AG04450 (cell line): ENCODE data around the gene ARL14EPL. TPM values are rescaled to one million over a fixed set of nuclear protein-coding genes. Genes with fewer than 3 reads are reported as not detected.

Experiments
- CTCF ChIA-PET: fragments of 300-600, 350-600 bp; formaldehyde crosslinking; extraction: SDS; loops from one replicate; lab custom pipeline; 2022; ENCODE audit warnings: antibody characterized with exemption, inconsistent platforms; lab: Charles Lee
- POLR2A ChIA-PET: fragments of 350-600 bp; formaldehyde crosslinking; extraction: SDS; loops from one replicate; lab custom pipeline; 2021; ENCODE audit warnings: antibody characterized with exemption, inconsistent platforms; lab: Yijun Ruan, JAX
- DNase-seq: peaks from one replicate; pipeline ENCODE4 v3.0.0-alpha.2; 2011; ENCODE audit warnings: low read depth, low spot score
- H3K27ac ChIP-seq: one replicate; pipeline ENCODE4 v1.5.1; 2012; ENCODE audit warnings: low read depth, low read length, control low read depth
- H3K27me3 ChIP-seq: one replicate; pipeline ENCODE4 v1.6.0; 2012; ENCODE audit warnings: low read length; ENCODE audit not compliant: control insufficient read depth, insufficient read depth
- H3K4me3 ChIP-seq: 2 replicates; pipeline ENCODE4 v1.5.1; 2011; ENCODE audit warnings: mild to moderate bottlenecking, low read depth, low read length, control low read depth
- H3K9me3 ChIP-seq: 2 replicates; pipeline ENCODE4 v1.5.1; 2012; ENCODE audit warnings: low read length; ENCODE audit not compliant: control insufficient read depth, insufficient read depth
- polyA plus RNA-seq: library from polyadenylated mRNA; depleted of rRNA; stranded (reverse); fragments of >200 nt; gene quantifications from 2 replicates; pipeline ENCODE4 v1.2.3, GENCODE V29; 2011
- TF ChIP-seq, protein P1 (sequence below): IDR thresholded peaks from 2 replicates; pipeline ENCODE4 v1.5.1; 2011; ENCODE audit warnings: low read depth, low read length, control low read depth, inconsistent platforms

Gene ARL14EPL
- polyA plus RNA-seq, 1 experiment: 0.05 TPM

DNA sequence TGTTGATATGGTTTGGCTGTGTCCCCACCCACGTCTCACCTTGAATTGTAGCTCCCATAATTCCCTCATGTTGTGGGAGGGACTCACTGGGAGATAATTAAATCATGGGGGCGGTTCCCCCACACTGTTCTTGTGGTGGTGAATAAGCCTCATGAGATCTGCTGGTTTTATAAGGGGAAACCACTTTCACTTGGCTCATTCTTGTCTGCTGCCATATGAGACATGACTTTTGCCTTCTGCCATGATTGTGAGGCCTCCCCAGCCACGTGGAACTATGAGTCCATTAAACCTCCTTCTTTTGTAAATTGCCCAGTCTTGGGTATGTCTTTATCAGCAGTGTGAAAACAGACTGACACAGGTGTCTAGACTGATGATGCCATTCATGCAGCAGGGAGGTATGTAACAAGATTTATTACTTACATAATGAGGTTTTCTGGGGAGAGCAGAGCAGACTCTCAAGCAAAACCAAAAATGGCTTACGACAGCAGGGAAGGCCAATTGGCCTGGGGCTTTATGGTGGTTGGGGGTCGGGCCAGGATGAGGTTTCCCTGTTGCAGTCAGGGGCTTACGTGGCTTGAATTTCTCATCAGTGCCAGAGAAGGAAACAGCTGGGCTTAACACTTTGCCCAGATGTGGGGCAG, 43.0 kb downstream of the ARL14EPL start:
- CTCF ChIA-PET: no interaction called here
- Histone ChIP-seq H3K4me3 (no peak overlapping the region), H3K27me3 (peaks cover 2% of the 10 kb centered on the region), H3K27ac (no peak overlapping the region), H3K9me3 (no peaks in the 10 kb centered on the region)
- POLR2A ChIA-PET: no interaction called here
- no peak for DNase-seq
- TF ChIP-seq, protein P1, sequence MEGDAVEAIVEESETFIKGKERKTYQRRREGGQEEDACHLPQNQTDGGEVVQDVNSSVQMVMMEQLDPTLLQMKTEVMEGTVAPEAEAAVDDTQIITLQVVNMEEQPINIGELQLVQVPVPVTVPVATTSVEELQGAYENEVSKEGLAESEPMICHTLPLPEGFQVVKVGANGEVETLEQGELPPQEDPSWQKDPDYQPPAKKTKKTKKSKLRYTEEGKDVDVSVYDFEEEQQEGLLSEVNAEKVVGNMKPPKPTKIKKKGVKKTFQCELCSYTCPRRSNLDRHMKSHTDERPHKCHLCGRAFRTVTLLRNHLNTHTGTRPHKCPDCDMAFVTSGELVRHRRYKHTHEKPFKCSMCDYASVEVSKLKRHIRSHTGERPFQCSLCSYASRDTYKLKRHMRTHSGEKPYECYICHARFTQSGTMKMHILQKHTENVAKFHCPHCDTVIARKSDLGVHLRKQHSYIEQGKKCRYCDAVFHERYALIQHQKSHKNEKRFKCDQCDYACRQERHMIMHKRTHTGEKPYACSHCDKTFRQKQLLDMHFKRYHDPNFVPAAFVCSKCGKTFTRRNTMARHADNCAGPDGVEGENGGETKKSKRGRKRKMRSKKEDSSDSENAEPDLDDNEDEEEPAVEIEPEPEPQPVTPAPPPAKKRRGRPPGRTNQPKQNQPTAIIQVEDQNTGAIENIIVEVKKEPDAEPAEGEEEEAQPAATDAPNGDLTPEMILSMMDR: no peak

DNA sequence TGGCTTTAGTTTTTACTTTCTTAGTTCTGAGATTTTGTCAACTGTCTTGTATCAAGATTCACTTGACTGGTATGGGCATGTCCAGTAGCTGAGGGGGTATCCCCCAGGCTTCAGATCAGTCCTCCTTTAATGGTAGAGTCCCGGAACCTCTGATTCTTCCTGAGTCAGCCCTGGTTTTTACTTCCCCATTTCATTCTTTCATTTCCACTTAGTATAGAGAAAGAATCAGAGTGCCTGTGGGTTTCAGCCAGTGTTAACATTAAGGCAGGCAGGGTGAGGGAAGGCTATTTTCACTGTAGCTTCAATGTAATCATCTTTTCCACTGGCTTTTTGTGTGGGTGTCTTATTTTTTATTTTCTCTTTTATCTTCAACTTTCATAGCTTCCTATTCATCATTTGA, 44.2 kb downstream of the ARL14EPL start:
- no peak for DNase-seq
- H3K4me3 ChIP-seq: no peak overlapping the region
- POLR2A ChIA-PET: no interaction called here
- CTCF ChIA-PET: interaction anchor here (0.5 to 1.5 kb wide), 3 partner anchors 8 to 237 kb away, joined by 3 to 10 read pairs (median 4); no protein-coding TSS in a partner anchor
- peaks cover 2% of the 10 kb centered on the region for H3K27me3 ChIP-seq
- H3K27ac ChIP-seq: no peak overlapping the region
- H3K9me3 ChIP-seq: no peaks in the 10 kb centered on the region
- TF ChIP-seq, protein P1: no peak

DNA sequence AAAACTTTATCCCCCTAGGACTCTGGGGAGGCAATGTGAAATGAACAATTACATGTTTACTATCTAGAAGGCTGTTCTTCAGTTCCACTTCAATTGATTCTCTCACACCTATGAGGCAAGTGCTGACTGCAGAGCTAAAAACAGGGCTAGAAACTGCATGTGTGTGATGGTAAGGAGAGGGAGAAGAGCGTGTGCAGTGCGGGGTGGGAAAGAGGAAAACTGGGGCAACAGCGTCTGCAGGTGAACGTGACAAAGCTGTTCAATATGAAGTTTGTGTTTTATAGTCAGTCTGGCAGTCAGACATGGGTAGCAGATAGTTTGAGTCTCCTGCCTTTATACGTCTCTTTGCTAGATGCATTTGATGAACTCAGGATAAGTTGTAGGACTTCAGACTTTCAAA, 45.9 kb downstream of the ARL14EPL start:
- ChIA-PET POLR2A (no interaction called here), CTCF (no interaction called here)
- H3K27ac ChIP-seq: no peak overlapping the region
- peaks cover 2% of the 10 kb centered on the region for H3K27me3 ChIP-seq
- DNase-seq: no peak
- H3K9me3 ChIP-seq: no peaks in the 10 kb centered on the region
- TF ChIP-seq, protein P1: no peak
- no peak overlapping the region for H3K4me3 ChIP-seq

DNA sequence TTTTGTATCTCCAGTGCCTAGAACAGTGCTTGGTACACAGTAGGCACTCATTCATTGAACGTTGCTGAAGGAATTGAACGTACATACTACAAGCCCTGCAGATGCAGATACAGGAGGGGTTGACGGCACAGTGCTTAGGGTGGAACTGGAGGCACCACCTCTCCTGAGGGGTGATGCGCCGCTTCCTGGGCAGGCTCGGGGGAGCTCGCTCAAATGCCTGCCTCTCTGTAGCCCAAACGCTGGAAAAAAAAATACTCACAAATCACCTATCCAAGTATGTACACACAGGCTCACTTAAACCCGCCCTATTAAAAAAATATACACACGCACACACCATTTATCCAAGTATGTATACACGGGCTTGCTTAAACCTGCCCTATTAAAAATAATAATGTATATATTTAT, 52.0 kb downstream of the ARL14EPL start:
- Histone ChIP-seq H3K27ac (no peak overlapping the region), H3K9me3 (no peaks in the 10 kb centered on the region), H3K27me3 (no peaks in the 10 kb centered on the region), H3K4me3 (peak overlapping the region; percentile 93)
- DNase-seq: no peak
- CTCF ChIA-PET: interaction anchor here (2.1 kb wide), 1 partner anchor 53 kb away, joined by 4 read pairs; no protein-coding TSS in a partner anchor
- POLR2A ChIA-PET: interaction anchor here (0.6 to 0.9 kb wide), 2 partner anchors 11 to 244 kb away, joined by 3 to 4 read pairs; no protein-coding TSS in a partner anchor
- TF ChIP-seq, protein P1: no peak
